Neural progenitor cell (in vitro differentiated cells): ENCODE measurements around the gene SLC13A4. TPM values are rescaled to one million over a fixed set of nuclear protein-coding genes. Genes with fewer than 3 reads are reported as not detected.

Source experiments
- DNase-seq: peaks from one replicate; pipeline ENCODE4 v3.0.0-alpha.2; 2016; ENCODE audit warnings: low spot score
- H2AFZ ChIP-seq: fragments of 200-600 bp; sonication (generic); replicated peaks from 2 replicates; pipeline ENCODE4 v1.6.1; 2016; ENCODE audit warnings: antibody characterized with exemption
- H3F3A ChIP-seq: fragments of 200-600 bp; sonication (generic); 2 replicates; pipeline ENCODE4 v1.6.1; 2016; ENCODE audit warnings: antibody characterized with exemption, low read depth
- H3K27ac ChIP-seq: fragments of 200-600 bp; sonication (generic); 2 replicates; pipeline ENCODE4 v1.5.1; 2016; ENCODE audit warnings: mild to moderate bottlenecking
- H3K27me3 ChIP-seq: fragments of 200-600 bp; sonication (generic); 2 replicates; pipeline ENCODE4 v1.6.1; 2016; ENCODE audit warnings: mild to moderate bottlenecking, moderate library complexity
- H3K36me3 ChIP-seq: fragments of 200-600 bp; sonication (generic); 2 replicates; pipeline ENCODE4 v1.5.1; 2016
- H3K4me1 ChIP-seq: fragments of 200-600 bp; sonication (generic); 2 replicates; pipeline ENCODE4 v1.6.1; 2016; ENCODE audit warnings: mixed run types
- H3K4me2 ChIP-seq: fragments of 200-600 bp; sonication (generic); 2 replicates; pipeline ENCODE4 v1.6.1; 2016
- H3K4me3 ChIP-seq: fragments of 200-600 bp; sonication (generic); 2 replicates; pipeline ENCODE4 v1.5.1; 2016
- H3K79me2 ChIP-seq: fragments of 200-600 bp; sonication (generic); 2 replicates; pipeline ENCODE4 v1.6.1; 2016; ENCODE audit warnings: low read depth
- H3K9ac ChIP-seq: fragments of 200-600 bp; sonication (generic); 2 replicates; pipeline ENCODE4 v1.6.1; 2016
- H3K9me3 ChIP-seq: fragments of 200-600 bp; sonication (generic); 2 replicates; pipeline ENCODE4 v1.5.1; 2016; ENCODE audit warnings: low read depth
- H4K20me1 ChIP-seq: fragments of 200-600 bp; sonication (generic); 2 replicates; pipeline ENCODE4 v1.6.1; 2016; ENCODE audit warnings: low read depth
- H3K27ac Mint-ChIP-seq: 3 replicates; pipeline ENCODE4 v1.8.0; 2021; ENCODE audit warnings: mixed read lengths
- H3K27me3 Mint-ChIP-seq: 2 replicates; pipeline ENCODE4 v1.8.0; 2022; ENCODE audit warnings: low read depth, mild to moderate bottlenecking, inconsistent platforms, moderate library complexity, mixed read lengths; ENCODE audit not compliant: insufficient read depth
- H3K36me3 Mint-ChIP-seq: 3 replicates; pipeline ENCODE4 v1.8.0; 2021; ENCODE audit warnings: mixed read lengths
- H3K4me1 Mint-ChIP-seq: 3 replicates; pipeline ENCODE4 v1.8.0; 2021; ENCODE audit warnings: mixed read lengths
- H3K4me3 Mint-ChIP-seq: 3 replicates; pipeline ENCODE4 v1.8.0; 2021; ENCODE audit warnings: mild to moderate bottlenecking, moderate library complexity, mixed read lengths
- H3K9me3 Mint-ChIP-seq: 3 replicates; pipeline ENCODE4 v1.8.0; 2020; ENCODE audit warnings: mixed read lengths
- CTCF ChIP-seq: fragments of 200-600 bp; sonication (generic); IDR thresholded peaks from 2 replicates; pipeline ENCODE4 v1.5.1; 2017; ENCODE audit warnings: antibody characterized with exemption, mild to moderate bottlenecking
- EZH2 ChIP-seq: fragments of 200-600 bp; sonication (generic); IDR thresholded peaks from 2 replicates; pipeline ENCODE4 v1.6.1; 2017; ENCODE audit warnings: antibody characterized with exemption, mild to moderate bottlenecking, moderate library complexity
- EZH2phosphoT487 ChIP-seq: fragments of 200-600 bp; sonication (generic); IDR thresholded peaks from 2 replicates; pipeline ENCODE4 v1.6.1; 2017; ENCODE audit warnings: antibody characterized with exemption
- total RNA-seq: library from RNA; depleted of rRNA; stranded (reverse); fragments of >200 nt; gene quantifications from 2 replicates; pipeline ENCODE4 v1.2.3, GENCODE V29; 2015; ENCODE audit warnings: low replicate concordance

The SLC13A4 gene
- total RNA-seq, 1 donor from 2014 or later: 0.28 TPM

DNA sequence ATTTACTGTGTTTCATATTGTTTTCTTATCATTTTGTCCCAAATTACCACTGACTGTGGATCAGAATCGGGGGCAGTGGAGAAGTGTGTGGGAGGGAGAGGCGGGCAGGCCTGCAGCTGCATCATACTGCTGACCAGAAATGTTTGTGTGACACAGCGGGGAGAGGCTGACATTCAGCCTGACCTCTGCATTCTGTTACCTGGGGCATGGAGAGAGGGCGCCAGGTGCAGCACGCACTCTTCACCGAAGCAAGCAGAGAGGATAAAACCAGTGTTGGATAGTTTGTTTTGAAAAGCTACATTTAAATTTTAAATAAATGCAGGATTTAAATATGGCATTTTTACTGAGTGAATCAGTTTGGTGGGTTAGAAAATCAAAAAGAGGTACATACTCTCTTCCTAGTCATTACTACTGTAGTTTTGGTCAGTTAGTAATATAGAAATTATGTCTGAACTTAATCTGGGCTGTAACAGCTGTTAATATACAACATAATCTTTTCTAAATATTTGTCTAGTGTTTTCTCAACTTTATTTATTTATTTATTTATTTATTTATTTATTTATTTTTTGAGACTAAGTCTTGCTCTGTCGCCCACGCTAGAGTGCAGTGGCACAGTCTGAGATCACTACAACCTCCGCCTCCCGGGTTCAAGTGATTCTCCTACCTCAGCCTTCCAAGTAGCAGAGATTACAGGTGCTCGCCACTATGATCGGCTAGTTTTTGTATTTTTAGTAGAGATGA is 74.5 kb downstream of the SLC13A4 start:
- no peaks in the 10 kb centered on the region for H3K9me3 ChIP-seq
- H3K4me2 ChIP-seq: no peak overlapping the region
- no peak for TF ChIP-seq EZH2
- no peak for TF ChIP-seq CTCF
- TF ChIP-seq EZH2phosphoT487: no peak
- Mint-ChIP-seq H3K27me3 (peaks cover 3% of the 10 kb centered on the region), H3K36me3 (no peaks in the 10 kb centered on the region), H3K4me1 (peaks cover 17% of the 10 kb centered on the region), H3K9me3 (no peaks in the 10 kb centered on the region), H3K4me3 (no peak overlapping the region), H3K27ac (peak overlapping the region; percentile 14)
- H3K36me3 ChIP-seq: peaks cover 5% of the 10 kb centered on the region
- no peak for DNase-seq
- H3K79me2 ChIP-seq: no peaks in the 10 kb centered on the region
- no peak overlapping the region for H3K4me3 ChIP-seq
- no peaks in the 10 kb centered on the region for H3K27me3 ChIP-seq
- no peaks in the 10 kb centered on the region for H4K20me1 ChIP-seq
- H3K27ac ChIP-seq: no peak overlapping the region
- H3K9ac ChIP-seq: no peak overlapping the region
- peaks cover 6% of the 10 kb centered on the region for H3K4me1 ChIP-seq
- H2AFZ ChIP-seq: no peak overlapping the region
- H3F3A ChIP-seq: no peaks in the 10 kb centered on the region

- H3K4me2 ChIP-seq: no peak overlapping the region
- H3K9me3 ChIP-seq: no peaks in the 10 kb centered on the region
- Mint-ChIP-seq H3K36me3 (peaks cover 3% of the 10 kb centered on the region), H3K27me3 (peaks cover 2% of the 10 kb centered on the region), H3K4me1 (peaks cover 17% of the 10 kb centered on the region), H3K4me3 (no peak overlapping the region), H3K27ac (no peak overlapping the region), H3K9me3 (no peaks in the 10 kb centered on the region)
- H4K20me1 ChIP-seq: no peaks in the 10 kb centered on the region
- H3K9ac ChIP-seq: no peak overlapping the region
- H3F3A ChIP-seq: no peaks in the 10 kb centered on the region
- H3K4me1 ChIP-seq: peaks cover 6% of the 10 kb centered on the region
- no peak for DNase-seq
- peaks cover 24% of the 10 kb centered on the region for H3K36me3 ChIP-seq
- no peaks in the 10 kb centered on the region for H3K27me3 ChIP-seq
- H2AFZ ChIP-seq: no peak overlapping the region
- H3K79me2 ChIP-seq: no peaks in the 10 kb centered on the region
- TF ChIP-seq EZH2: no peak
- TF ChIP-seq CTCF: no peak
- no peak for TF ChIP-seq EZH2phosphoT487
- no peak overlapping the region for H3K27ac ChIP-seq
- no peak overlapping the region for H3K4me3 ChIP-seq
Measured at GRCh38 chr7:135650831-135651573, 77.0 kb downstream of the SLC13A4 start.

DNA sequence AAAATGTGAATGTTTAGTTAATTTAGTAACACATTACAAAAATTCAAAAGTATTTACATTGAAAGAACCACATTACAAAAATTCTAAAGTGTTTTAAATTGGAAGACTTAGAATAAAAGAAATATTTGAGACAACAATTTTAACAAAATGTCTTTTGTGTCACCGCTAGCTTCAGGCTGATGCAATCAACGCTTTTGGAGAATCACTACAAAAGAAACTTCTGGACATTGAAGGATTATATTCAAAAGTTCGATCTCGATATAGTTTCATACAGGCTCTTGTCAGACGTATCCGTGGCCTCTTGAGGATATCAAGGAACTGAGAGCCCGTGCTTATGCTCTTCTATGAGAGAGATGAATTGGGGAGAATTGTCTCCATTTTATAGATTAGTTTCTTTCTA is 79.8 kb downstream of the SLC13A4 start:
- no peak for DNase-seq
- Histone ChIP-seq H3K4me1 (peaks cover 4% of the 10 kb centered on the region), H2AFZ (no peak overlapping the region), H3K36me3 (peaks cover 24% of the 10 kb centered on the region), H3K9ac (no peak overlapping the region), H4K20me1 (no peaks in the 10 kb centered on the region), H3K9me3 (no peaks in the 10 kb centered on the region), H3F3A (no peaks in the 10 kb centered on the region), H3K79me2 (no peaks in the 10 kb centered on the region), H3K27me3 (no peaks in the 10 kb centered on the region), H3K27ac (peak overlapping the region; percentile 64), H3K4me2 (no peak overlapping the region), H3K4me3 (no peak overlapping the region)
- H3K36me3 Mint-ChIP-seq: peaks cover 16% of the 10 kb centered on the region
- peaks cover 9% of the 10 kb centered on the region for H3K4me1 Mint-ChIP-seq
- H3K4me3 Mint-ChIP-seq: no peak overlapping the region
- H3K9me3 Mint-ChIP-seq: no peaks in the 10 kb centered on the region
- H3K27ac Mint-ChIP-seq: no peak overlapping the region
- TF ChIP-seq EZH2: no peak
- TF ChIP-seq CTCF: no peak
- no peak for TF ChIP-seq EZH2phosphoT487
- H3K27me3 Mint-ChIP-seq: peaks cover 2% of the 10 kb centered on the region
